Keratinocyte (primary cell): ENCODE results near the gene CALML5. TPM values are rescaled to one million over a fixed set of nuclear protein-coding genes. Genes with fewer than 3 reads are reported as not detected.

Experiments used
- DNase-seq: peaks from one replicate; pipeline ENCODE4 v3.0.0-alpha.2; 2011; ENCODE audit warnings: low read depth, missing footprints, low spot score
- FAIRE-seq: peaks from 2 replicates; lab custom pipeline; 2011; peaks lifted over from hg19 to GRCh38; lab: Jason Lieb, UNC
- H2AFZ ChIP-seq: 2 replicates; pipeline ENCODE4 v1.6.0; 2012; ENCODE audit warnings: low read length, control low read depth, inconsistent platforms; ENCODE audit not compliant: control insufficient read depth
- H3K27ac ChIP-seq: 2 replicates; pipeline ENCODE4 v1.5.1; 2011; ENCODE audit warnings: low read length; ENCODE audit not compliant: control insufficient read depth, insufficient read depth
- H3K27me3 ChIP-seq: 3 replicates; pipeline ENCODE4 v1.6.0; 2011; ENCODE audit warnings: low read length; ENCODE audit not compliant: control insufficient read depth, insufficient read depth; ENCODE audit errors: extremely low read depth
- H3K36me3 ChIP-seq, 2 experiments: 2 replicates in 1 of 2; 3 replicates in 1 of 2; pipeline ENCODE4 v1.5.1; 2011; ENCODE audit warnings: low read length in 2 of 2, mild to moderate bottlenecking in 1 of 2; ENCODE audit not compliant: control insufficient read depth in 2 of 2, insufficient read depth in 2 of 2; ENCODE audit errors: extremely low read depth in 1 of 2
- H3K4me1 ChIP-seq: 3 replicates; pipeline ENCODE4 v1.5.1; 2011; ENCODE audit warnings: low read length; ENCODE audit not compliant: control insufficient read depth, insufficient read depth; ENCODE audit errors: extremely low read depth
- H3K4me2 ChIP-seq: 3 replicates; pipeline ENCODE4 v1.6.0; 2011; ENCODE audit warnings: low read depth, low read length; ENCODE audit not compliant: control insufficient read depth, insufficient read depth; ENCODE audit errors: extremely low read depth
- H3K4me3 ChIP-seq, 3 experiments: fragments of 200-600 bp in 1 of 3; sonication (generic) in 1 of 3; 2 replicates in 2 of 3; 3 replicates in 1 of 3; pipeline ENCODE4 v1.5.1; 2011 to 2016; ENCODE audit warnings: low read length in 3 of 3, mild to moderate bottlenecking in 3 of 3, control low read depth in 2 of 3, inconsistent platforms in 1 of 3, low read depth in 1 of 3, mixed read lengths in 1 of 3, mixed run types in 1 of 3, moderate library complexity in 1 of 3; ENCODE audit not compliant: control insufficient read depth in 2 of 3, insufficient read depth in 2 of 3; ENCODE audit errors: extremely low read depth in 1 of 3
- H3K79me2 ChIP-seq: 2 replicates; pipeline ENCODE4 v1.6.0; 2012; ENCODE audit warnings: low read length; ENCODE audit not compliant: control insufficient read depth, insufficient read depth
- H3K9ac ChIP-seq: 3 replicates; pipeline ENCODE4 v1.6.0; 2011; ENCODE audit warnings: low read length; ENCODE audit not compliant: control insufficient read depth, insufficient read depth; ENCODE audit errors: extremely low read depth
- H3K9me1 ChIP-seq: 3 replicates; pipeline ENCODE4 v1.6.0; 2011; ENCODE audit warnings: low read length; ENCODE audit not compliant: control insufficient read depth, insufficient read depth; ENCODE audit errors: extremely low read depth
- H3K9me3 ChIP-seq: 2 replicates; pipeline ENCODE4 v1.5.1; 2012; ENCODE audit warnings: low read depth, low read length; ENCODE audit not compliant: control insufficient read depth
- H4K20me1 ChIP-seq: 3 replicates; pipeline ENCODE4 v1.6.0; 2011; ENCODE audit warnings: low read length; ENCODE audit not compliant: control insufficient read depth, insufficient read depth; ENCODE audit errors: extremely low read depth
- CTCF ChIP-seq, 3 experiments: IDR thresholded peaks in 1 of 3; conservative IDR thresholded peaks in 1 of 3; optimal IDR thresholded peaks in 1 of 3; 2 replicates in 2 of 3; 3 replicates in 1 of 3; pipeline versions ENCODE3 to v1.5.1; 2011; ENCODE audit warnings: low read length in 3 of 3, mild to moderate bottlenecking in 3 of 3, moderate library complexity in 2 of 3, control low read depth in 1 of 3, inconsistent platforms in 1 of 3; ENCODE audit not compliant: insufficient read depth in 2 of 3; ENCODE audit errors: extremely low read depth in 1 of 3
- EZH2 ChIP-seq: IDR thresholded peaks from one replicate; pipeline ENCODE4 v1.6.1; 2012; ENCODE audit warnings: inconsistent platforms, mild to moderate bottlenecking, low read length, moderate library complexity
- dilution Hi-C: fragments of 300-500 bp; cut with MboI; formaldehyde crosslinking; loops from one replicate; pipeline ENCODE4 v1.7.0; 2020; ENCODE audit warnings: low sequenced_read_pairs; ENCODE audit not compliant: extremely low pct_ligation_motif_present
- polyA plus RNA-seq, 5 experiments: library from polyadenylated mRNA; depleted of rRNA in 3 of 5; stranded (reverse) in 3 of 5; stranded (forward) in 1 of 5; unstranded in 1 of 5; fragments of >200 nt; gene quantifications; 1 replicate in 1 of 5; 2 replicates in 3 of 5; 3 replicates in 1 of 5; pipeline versions ENCODE4 v1.2.1 to v1.2.3, GENCODE V29; 2011 to 2012; ENCODE audit warnings: missing spikeins in 2 of 5, low read depth in 1 of 5, low replicate concordance in 1 of 5

CALML5 gene
- polyA plus RNA-seq, 1 donor (not counting 4 experiments of a cell fraction or from before 2014, with no cell fraction given) = 5.7 TPM

GRCh38 chr10:5469353-5470061, 29.9 kb downstream of the CALML5 start:
- H3K9ac ChIP-seq = no peak overlapping the region
- no peaks in the 10 kb centered on the region for H4K20me1 ChIP-seq
- H3K4me2 ChIP-seq = no peak overlapping the region
- H3K27me3 ChIP-seq = no peaks in the 10 kb centered on the region
- no peaks in the 10 kb centered on the region for H3K9me1 ChIP-seq
- no peak for DNase-seq
- H3K27ac ChIP-seq = no peak overlapping the region
- dilution Hi-C loops = no loop called here
- no peaks in the 10 kb centered on the region for H3K79me2 ChIP-seq
- peaks cover 8% of the 10 kb centered on the region for H3K9me3 ChIP-seq
- TF ChIP-seq EZH2 = no peak
- no peak for TF ChIP-seq CTCF (optimal IDR thresholded peaks at IDR 0.05 in 1 of 3, IDR thresholded peaks at IDR 0.05 in 1 of 3, conservative IDR thresholded peaks at IDR 0.05 in 1 of 3; ENCODE audit: extremely low read depth in 1 of 3, insufficient read depth in 2 of 3, low read length in 3 of 3)
- H3K36me3 ChIP-seq = no peaks in the 10 kb centered on the region
- H3K4me1 ChIP-seq = peaks cover 31% of the 10 kb centered on the region
- no peak overlapping the region for H3K4me3 ChIP-seq
- no peak for FAIRE-seq
- no peak overlapping the region for H2AFZ ChIP-seq

- dilution Hi-C loops = no loop called here
Observed at GRCh38 chr10:5468262-5469106, 30.9 kb downstream of the CALML5 start.

More at GRCh38 chr10:5468262-5469106, 30.9 kb downstream of the CALML5 start:
- no peaks in the 10 kb centered on the region for H3K9me1 ChIP-seq
- no peaks in the 10 kb centered on the region for H3K27me3 ChIP-seq
- H3K9me3 ChIP-seq = peaks cover 8% of the 10 kb centered on the region
- peaks cover 31% of the 10 kb centered on the region for H3K4me1 ChIP-seq
- no peak for DNase-seq
- H2AFZ ChIP-seq = no peak overlapping the region
- H3K9ac ChIP-seq = no peak overlapping the region
- H3K4me3 ChIP-seq = no peak overlapping the region
- no peaks in the 10 kb centered on the region for H3K36me3 ChIP-seq
- FAIRE-seq = no peak
- TF ChIP-seq CTCF (optimal IDR thresholded peaks at IDR 0.05 in 1 of 3, IDR thresholded peaks at IDR 0.05 in 1 of 3, conservative IDR thresholded peaks at IDR 0.05 in 1 of 3; ENCODE audit: extremely low read depth in 1 of 3, insufficient read depth in 2 of 3, low read length in 3 of 3) = no peak
- TF ChIP-seq EZH2 = no peak
- no peaks in the 10 kb centered on the region for H3K79me2 ChIP-seq
- no peaks in the 10 kb centered on the region for H4K20me1 ChIP-seq
- no peak overlapping the region for H3K4me2 ChIP-seq
- peak overlapping the region; percentile 14 for H3K27ac ChIP-seq
